Fibroblast of skin of left quadriceps (primary cell): ENCODE results near the gene H6PD.

ENCODE experiments used
- DNase-seq, 2 experiments: peaks; one replicate each; pipeline ENCODE4 v3.0.0-alpha.2; 2013; ENCODE audit warnings: low read depth in 2 of 2

Gene H6PD

GRCh38 chr1:9278585-9279153, 44.1 kb downstream of the H6PD start:
- no peak for DNase-seq

- no peak for DNase-seq
Observed at GRCh38 chr1:9279172-9279840, 44.7 kb downstream of the H6PD start.

- DNase-seq: peak; percentile 84 to 88
Observed at GRCh38 chr1:9280015-9280860, 45.7 kb downstream of the H6PD start.

GRCh38 chr1:9281071-9281827, 46.7 kb downstream of the H6PD start:
- DNase-seq: no peak

GRCh38 chr1:9281908-9282695, 47.5 kb downstream of the H6PD start:
- no peak for DNase-seq

GRCh38 chr1:9282696-9282955, 48.1 kb downstream of the H6PD start:
- DNase-seq: no peak

GRCh38 chr1:9284061-9284460, 49.5 kb downstream of the H6PD start:
- no peak for DNase-seq

- DNase-seq: no peak
Observed at GRCh38 chr1:9286556-9286955, 52.0 kb downstream of the H6PD start.

- DNase-seq: no peak
Observed at GRCh38 chr1:9289090-9289534, 54.5 kb downstream of the H6PD start.

- peak; percentile 81 to 83 for DNase-seq
Observed at GRCh38 chr1:9289711-9290485, 55.3 kb downstream of the H6PD start.

- no peak for DNase-seq
Observed at GRCh38 chr1:9291914-9292360, 57.4 kb downstream of the H6PD start.

- peak; percentile 71 to 72 for DNase-seq
Observed at GRCh38 chr1:9292361-9293240, 58.0 kb downstream of the H6PD start, which contains the start of gene SPSB1. TSS of gene SPSB1 (plus strand) at chr1:9292894. CDS start at chr1:9355892, 62,998 bp downstream.

GRCh38 chr1:9293241-9293532, 58.6 kb downstream of the H6PD start:
- DNase-seq: no peak

- no peak for DNase-seq
Observed at GRCh38 chr1:9293533-9294404, 59.2 kb downstream of the H6PD start.

GRCh38 chr1:9294405-9294773, 59.8 kb downstream of the H6PD start:
- DNase-seq: no peak

GRCh38 chr1:9294910-9295636, 60.5 kb downstream of the H6PD start:
- DNase-seq: no peak

GRCh38 chr1:9295884-9296283, 61.3 kb downstream of the H6PD start:
- no peak for DNase-seq

- no peak for DNase-seq
Observed at GRCh38 chr1:9296850-9297249, 62.3 kb downstream of the H6PD start.
